Spleen (tissue), 7 donors: ENCODE results near the gene CNTNAP2.

ENCODE experiments used
- POLR2A ChIP-seq, 3 donors: fragments of 450-650 bp; IDR thresholded peaks; one replicate each; pipeline ENCODE4 v1.5.1; 2017; ENCODE audit warnings: antibody characterized with exemption in 3 of 3, mild to moderate bottlenecking in 1 of 3
- POLR2AphosphoS5 ChIP-seq, 3 donors: sonication (generic); formaldehyde crosslinking; IDR thresholded peaks; one replicate each; pipeline ENCODE4 v1.5.1; 2017; ENCODE audit warnings: antibody characterized with exemption in 3 of 3
- TF ChIP-seq, protein P1 (sequence below), 11 experiments: fragments of 200-600 bp in 7 of 11; fragments of 450-650 bp in 4 of 11; sonication (generic) in 4 of 11; IDR thresholded peaks in 8 of 11; conservative IDR thresholded peaks in 3 of 11; 1 replicate in 7 of 11; 2 replicates in 4 of 11; pipeline versions ENCODE4 v1.4.0 to v1.8.0; 2016 to 2021; ENCODE audit warnings: antibody characterized with exemption in 11 of 11, inconsistent platforms in 4 of 11, mild to moderate bottlenecking in 1 of 11
- donor health status: DM: no; HTN: no; CAD: no; lungs with moderate emphysema.
- donor health status: DM: no; HTN: no; CAD: no.
- donor health status: DM: no; HTN: no; CAD: no.

DNA sequence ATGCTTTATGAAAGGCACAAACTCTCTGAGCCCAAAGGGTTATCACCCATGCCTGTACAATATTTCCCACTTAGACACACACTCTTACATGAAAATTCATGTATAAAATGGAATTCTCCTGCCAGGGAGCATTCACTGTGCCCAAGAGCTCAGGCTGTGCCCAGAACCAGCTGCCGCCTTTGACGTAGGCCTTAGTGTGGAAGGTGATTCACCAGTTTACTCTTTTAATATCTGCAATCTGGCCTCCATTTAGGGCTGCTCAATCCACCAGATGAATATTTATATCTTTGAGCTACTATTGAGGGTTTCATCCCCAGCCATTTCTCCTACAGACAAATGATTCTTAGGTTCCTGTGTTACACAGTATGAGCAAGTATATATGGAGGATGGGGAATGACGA lies 849.7 kb downstream of the CNTNAP2 start:
- TF ChIP-seq, protein P1, sequence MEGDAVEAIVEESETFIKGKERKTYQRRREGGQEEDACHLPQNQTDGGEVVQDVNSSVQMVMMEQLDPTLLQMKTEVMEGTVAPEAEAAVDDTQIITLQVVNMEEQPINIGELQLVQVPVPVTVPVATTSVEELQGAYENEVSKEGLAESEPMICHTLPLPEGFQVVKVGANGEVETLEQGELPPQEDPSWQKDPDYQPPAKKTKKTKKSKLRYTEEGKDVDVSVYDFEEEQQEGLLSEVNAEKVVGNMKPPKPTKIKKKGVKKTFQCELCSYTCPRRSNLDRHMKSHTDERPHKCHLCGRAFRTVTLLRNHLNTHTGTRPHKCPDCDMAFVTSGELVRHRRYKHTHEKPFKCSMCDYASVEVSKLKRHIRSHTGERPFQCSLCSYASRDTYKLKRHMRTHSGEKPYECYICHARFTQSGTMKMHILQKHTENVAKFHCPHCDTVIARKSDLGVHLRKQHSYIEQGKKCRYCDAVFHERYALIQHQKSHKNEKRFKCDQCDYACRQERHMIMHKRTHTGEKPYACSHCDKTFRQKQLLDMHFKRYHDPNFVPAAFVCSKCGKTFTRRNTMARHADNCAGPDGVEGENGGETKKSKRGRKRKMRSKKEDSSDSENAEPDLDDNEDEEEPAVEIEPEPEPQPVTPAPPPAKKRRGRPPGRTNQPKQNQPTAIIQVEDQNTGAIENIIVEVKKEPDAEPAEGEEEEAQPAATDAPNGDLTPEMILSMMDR (IDR thresholded peaks at IDR 0.05 in 8 of 11, conservative IDR thresholded peaks at IDR 0.05 in 3 of 11) = no peak
- TF ChIP-seq POLR2AphosphoS5 (IDR thresholded peaks at IDR 0.05) = no peak
- no peak for TF ChIP-seq POLR2A (IDR thresholded peaks at IDR 0.05)
